HK-2 (cell line): Measurements from ENCODE around the gene BRWD1.
A peak's percentile ranks its signal among the peaks of the same experiment; 100 is the strongest.

ENCODE experiments used
- DNase-seq: peaks from one replicate; pipeline ENCODE4 v3.0.0-alpha.2; 2018; ENCODE audit not compliant: unreplicated experiment

The BRWD1 gene

DNA sequence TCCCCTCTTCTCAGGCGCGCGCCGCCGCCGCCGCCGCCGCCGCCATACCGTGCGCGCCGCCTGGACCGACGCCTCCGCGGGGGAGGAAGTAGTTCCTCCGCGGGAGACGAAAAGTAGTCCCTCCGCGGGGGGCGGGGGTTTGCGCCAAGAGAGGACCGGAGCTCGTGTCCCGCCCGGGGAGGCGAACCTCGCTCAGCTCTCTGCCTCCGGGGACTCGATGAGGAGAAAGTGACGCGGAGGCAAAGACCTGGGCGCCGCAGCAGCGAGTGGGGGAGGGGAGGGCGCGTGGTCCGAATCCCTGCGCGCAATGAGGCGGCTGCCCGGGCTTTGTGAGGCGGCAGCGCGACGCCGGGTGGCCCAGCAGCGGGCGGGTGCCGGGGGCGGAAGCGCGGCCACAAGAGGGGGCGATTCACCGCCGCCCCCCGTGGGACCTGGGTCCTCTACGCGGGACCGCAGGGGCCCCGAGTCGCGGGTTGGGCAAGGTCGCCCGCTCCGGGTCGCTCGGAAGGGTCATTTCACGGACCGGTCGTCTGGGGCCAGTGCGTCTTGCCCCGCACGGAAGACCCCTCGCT is at the start of gene BRWD1:
Gene BRWD1 (minus strand): TSS at position 62 of the 572 bp plus-strand sequence. CDS start 141 bp downstream, outside the sequence.
- peak; percentile 75 for DNase-seq

DNA sequence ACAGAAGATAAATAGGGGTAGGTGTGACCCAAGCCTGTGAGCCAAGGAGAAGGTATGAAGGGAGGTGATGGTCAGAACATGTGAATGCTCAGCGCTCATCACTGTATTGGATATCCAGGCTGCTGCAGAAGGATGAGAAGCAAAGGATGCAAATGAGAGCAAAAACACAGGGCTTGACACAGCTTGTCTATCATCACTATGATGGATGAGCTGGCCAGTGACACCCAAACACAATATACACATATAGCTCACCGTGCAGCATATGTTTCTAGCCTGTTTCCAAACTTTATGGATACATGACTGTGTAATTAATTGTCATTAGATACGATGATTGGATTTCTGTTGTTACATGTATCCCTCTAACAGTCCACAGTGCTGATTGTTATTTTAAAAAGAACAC is 49.3 kb upstream of the BRWD1 start:
- DNase-seq, result no peak

DNA sequence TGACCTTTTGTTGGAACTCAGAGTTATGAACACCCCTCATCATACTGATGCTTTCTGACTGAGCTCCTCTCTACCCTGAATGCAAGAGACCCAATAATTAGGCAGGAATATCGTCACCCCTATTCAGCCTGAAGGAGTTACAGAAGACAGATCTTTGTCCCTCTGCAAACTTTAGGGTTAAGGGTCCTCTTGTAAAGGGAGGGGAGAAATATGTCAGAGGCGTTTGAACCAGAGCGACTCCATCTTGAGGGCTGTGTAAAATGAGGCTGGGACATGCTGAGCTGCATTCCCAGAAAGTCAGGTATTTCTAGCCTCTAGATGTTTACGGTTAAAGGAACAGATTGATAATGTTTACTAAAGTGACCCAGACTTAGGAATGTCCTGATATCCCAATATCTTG is 46.0 kb upstream of the BRWD1 start:
- no peak for DNase-seq

DNA sequence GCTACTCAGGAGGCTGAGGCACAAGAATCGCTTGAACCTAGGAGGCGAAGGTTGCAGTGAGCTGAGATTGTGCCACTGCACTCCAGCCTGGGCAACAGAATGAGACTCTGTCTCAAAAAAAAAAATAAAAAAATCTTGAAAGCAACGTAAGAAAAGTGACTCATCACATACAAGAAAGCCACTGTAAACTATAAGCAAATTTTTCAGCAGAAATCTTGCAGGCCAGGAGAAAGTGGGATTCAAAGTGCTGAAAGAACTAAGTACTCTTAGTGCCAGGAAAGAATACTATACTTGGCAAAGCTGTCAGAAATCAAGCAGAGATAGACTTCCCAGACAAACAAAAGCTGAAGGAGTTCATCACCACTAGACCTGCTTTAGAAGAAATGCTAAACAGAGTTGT is 39.9 kb upstream of the BRWD1 start:
- DNase-seq, result no peak

DNA sequence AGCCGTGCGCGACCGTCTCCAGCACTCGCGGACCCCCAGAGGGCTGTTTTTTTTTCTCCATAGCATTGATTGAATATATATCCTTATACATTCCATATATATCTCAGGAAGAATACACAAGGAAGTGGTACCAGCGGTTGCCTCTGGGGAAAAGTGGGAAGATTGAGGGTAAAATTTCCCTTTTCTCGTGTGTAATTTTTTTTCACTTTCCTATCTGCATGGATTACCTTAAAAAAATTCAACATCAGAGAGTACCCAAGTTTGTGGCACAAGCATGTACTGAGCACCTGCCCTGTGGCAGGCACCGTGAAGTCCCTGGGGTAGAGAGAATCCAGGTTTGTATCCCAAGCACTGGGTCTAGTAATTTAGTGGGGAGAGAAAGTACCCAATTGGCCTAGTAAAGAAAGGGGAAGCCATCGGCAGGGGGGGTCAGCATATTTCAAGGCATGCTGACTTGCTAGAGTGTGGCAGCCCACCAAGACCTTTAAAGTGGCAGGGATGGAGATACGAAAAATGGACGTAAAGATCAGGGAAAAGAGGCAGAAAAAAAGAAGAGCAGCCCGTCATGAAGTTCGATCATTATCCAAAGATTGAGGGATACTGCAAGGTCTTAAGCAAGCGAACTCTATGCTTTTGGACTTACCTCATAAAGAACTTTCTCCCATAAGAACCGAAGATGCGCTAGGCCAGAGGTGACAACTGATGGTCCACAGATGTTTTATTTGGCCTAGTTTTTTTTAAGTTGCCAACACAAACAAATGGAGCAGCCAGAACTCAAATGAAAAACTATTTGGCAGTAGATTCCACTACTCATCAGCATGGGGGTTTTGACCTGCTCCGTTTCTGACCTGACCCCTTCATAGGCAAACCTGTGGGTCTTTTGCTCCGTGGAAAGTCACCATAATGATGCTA is 36.9 kb upstream of the BRWD1 start:
- no peak for DNase-seq

DNA sequence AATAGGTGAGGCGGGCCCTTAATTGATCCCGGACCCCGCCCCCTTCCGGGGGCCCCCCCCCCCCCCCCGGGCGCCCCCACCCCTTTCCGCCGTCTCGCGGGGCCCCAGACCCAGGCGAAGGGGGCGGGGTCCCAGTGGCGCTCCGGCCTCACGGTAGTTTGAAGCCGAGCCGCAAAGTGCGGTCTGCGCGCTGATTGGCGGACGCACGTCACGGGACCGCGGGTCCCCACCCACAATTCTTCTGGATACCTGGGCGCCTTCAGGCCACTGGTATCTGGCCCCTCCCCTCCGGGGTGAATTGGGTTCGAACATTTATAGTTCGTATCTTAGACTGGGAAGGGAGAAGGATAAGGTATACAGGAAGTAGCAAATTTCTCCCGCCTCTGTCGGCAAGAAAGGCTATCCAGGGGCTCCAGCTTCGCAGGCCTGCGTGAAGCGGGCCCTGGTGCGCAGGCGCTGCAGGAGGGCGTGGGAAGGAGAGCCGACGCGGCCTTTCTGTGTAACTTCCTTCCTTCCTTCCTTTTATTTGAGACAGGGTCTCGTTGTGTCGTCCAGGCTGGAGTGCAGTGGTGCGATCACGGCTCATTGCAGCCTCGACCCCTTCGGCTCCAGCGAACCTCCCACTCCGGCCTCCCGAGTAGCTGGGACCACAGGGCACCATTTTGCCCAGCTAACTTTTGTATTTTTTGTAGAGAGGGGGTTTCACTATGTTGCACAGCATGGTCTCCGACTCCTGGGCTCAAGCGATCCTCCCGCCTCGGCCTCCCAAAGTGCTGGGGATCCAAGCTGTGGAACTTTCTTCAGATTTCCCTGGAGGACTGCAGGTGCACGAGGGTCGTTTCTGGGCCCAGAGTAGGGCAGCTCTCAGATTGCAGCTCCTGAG is 36.0 kb upstream of the BRWD1 start:
- peak; percentile 94 for DNase-seq

DNA sequence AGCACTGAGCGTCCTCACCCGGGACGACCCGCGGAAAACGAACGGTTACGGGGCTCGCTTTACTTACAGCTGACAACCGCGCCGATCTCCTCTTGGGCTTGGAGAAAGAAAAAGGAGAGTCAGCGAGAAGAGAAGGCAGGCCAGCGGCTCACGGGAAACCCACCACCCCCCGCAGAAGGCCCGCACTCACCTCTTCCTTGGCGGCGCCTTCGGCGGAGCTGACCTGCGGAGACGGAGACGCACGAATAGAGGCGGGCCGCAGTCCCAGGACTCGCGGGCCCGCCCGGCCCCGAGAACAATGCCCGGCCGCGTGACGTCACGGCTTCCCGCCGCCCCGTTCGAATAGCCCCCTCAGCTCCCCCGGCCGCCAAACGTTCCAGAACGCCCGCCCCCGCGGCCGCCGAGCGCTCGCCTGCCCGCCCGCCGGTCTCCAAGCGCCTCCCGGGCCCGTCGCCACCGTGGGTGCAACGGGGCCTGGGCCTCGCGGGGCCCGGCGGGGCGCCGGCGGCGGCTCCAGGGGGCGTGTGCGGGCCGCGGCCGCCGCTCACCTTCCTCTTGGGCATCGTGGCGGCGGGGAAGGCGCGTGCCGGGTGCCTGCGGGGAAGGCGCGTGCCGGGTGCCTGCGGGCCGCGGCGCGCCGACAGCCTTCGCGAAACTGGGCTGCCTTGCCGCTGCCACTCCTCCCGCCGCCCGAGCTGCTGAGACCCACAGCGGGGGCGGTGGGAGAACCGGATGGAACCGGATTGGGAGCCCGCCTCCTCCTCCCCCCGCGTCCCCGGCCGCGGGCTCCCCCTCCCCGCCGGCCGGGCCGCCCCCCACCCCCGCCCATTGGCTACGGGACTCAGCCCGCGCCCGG is 35.2 kb upstream of the BRWD1 start, which contains the start of gene HMGN1:
Gene HMGN1 (minus strand): TSS at position 734 of the 856 bp plus-strand sequence. CDS start 171 bp downstream, at position 563.
- DNase-seq, result peak; percentile 65

DNA sequence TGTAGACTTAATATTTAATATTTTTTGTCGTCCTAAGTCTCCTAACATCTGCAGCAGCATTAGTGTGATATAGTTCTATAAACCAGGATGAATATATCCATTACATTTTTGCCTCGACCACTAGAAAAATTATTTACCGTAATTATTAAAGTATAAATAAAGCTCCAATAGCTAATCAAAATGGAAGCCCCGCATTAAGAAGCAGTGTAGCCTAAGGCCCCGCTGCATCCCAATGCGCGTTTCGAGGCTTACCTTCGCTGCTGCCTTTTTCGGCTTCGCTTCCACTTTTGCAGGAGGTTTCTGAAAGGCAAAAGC is 34.6 kb upstream of the BRWD1 start:
- no peak for DNase-seq

DNA sequence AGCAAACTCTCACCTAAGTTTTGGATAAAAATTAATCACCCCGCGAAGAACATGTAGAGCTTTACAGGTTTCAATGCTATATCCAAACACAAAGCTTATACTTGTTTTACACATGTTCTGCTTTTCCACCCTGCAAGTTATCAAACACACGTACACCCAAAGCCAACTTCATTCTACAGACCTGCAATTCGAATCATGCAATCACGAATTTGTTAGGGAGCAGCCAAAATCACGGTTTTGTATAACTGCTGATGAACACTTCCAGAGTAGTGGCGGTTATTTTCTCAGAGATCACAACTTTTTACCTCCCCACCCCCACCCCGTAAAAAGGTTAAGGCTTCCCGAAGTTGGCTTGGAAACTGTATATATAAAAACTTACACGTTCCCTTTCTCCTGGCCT is 34.1 kb upstream of the BRWD1 start:
- DNase-seq, result no peak

DNA sequence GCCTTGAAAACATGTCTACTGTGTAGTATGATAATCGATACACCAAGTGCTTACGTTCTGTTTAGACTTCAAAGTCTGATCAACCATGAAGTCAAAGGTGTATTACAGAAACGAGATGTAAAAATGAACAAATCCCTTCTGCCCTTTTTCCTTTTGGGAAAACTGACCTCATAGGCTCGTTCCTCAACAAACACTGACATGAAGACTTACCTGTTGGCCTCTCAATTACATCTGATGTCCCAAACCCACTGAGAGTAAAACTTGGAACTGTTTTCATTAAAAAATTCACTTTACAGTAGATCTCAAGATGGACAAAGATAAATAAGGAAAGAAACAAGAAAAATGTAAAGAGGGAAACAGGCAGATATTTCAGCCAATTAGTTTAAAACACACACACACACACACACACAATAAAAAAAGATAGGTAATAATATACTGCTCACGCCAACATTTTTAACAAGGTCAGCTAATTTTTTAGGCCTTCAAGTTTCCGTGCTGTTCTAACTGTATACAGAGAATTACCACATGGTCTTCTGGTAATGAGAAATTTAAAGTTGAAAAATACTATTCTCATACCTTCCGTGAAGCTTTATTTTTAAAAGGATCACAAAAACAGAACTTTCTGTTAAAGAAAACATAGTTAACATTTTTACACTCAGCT is 33.4 kb upstream of the BRWD1 start:
- DNase-seq, result no peak

DNA sequence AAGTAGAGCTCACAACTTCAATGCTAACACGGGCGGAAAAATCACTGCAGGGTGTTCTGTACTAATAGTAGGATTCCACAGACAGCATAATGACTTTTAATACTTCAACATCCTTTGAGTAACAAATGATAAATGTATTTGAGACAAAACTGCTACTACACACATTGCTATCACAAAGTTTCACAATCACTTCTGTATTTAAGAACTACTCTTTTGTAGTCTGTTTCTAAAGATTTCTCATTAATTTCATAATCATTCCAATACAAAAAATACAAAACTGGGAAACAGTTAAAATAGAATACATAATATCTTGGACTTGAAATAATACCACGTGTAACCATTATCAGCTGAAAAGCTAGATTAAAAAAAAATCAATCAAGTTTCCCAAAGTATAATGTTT is 32.8 kb upstream of the BRWD1 start:
- no peak for DNase-seq

DNA sequence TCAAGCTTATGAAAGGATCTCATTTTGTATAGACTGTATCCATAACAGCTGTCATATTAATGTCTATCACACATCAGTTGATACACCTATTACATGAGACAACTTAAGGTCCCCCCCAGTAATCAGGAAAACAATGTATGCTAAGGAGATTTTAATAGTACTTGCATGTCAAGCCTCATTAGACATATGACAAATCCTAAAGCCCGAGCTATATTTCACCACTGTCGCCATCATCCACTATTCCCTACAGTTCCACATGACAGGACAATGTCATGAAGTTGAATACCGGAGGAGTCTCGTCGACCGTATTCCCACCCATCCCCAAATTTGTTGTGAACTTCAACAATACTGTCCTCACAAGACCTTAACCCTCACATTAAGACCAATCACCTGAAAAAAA is 32.0 kb upstream of the BRWD1 start:
- DNase-seq, result no peak

DNA sequence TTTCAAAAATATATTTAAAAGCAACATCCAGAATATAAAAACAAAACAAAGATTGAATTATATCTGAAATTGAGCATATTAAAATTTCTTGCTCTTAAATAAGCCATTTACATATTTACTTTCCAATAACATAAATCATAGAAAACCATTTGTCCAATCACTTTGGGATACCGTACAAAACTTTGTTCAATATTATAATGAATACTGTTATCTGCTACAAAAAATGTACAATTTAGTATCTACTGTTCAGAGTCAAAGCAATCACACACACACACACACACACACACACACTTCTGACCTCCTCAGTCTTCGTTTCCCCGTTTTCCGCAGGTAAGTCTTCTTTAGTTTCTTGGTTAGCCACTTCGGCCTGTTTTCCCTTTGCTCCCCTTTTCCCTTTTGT is 31.4 kb upstream of the BRWD1 start:
- no peak for DNase-seq

DNA sequence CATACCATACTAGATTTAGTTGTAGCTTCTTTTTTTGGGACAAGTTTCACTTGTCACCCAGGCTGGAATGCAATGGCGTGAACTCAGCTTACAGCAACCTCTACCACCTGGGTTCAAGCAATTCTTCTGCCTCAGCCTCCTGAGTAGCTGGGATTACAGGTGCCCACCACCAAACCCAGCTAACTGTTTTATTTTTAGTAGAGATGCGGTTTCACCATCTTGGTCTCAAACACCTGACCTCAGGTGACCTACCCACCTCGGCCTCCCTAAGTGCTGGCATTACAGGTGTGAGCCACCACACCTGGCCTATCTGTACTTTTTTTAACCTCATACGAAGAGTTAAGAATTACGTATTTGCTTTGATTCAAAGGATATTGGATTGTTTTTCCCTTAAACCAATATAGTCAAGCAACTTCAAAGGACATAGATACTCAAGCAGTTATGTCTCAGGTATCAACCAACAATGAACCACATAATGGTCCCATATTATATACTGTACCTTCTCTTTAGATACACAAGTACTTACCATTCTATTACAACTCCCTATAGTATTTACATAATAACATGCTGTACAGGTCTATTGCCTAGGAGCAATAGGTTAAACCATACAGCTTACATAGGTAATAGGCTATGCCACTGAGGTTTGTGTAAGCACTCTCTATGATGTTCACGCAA is 28.0 kb upstream of the BRWD1 start:
- no peak for DNase-seq

DNA sequence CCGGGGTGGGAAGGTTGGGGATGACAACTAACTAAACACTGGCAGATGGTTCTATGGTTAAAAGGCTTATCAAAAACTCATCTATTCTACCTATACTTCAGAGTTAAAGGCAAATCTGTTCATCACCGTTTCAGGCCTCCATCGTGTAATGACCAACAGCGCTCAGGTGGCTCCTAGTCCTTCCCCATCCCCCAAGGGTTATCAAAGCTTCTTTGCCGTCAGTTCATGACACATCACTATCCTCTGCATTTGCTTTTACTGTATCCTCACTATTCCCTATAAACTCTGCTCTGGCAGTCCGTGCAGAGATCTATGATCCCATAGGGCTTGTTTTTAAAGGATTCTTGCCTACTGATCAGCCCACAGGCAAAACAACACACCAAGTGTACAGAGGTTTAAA is 27.3 kb upstream of the BRWD1 start:
- no peak for DNase-seq

DNA sequence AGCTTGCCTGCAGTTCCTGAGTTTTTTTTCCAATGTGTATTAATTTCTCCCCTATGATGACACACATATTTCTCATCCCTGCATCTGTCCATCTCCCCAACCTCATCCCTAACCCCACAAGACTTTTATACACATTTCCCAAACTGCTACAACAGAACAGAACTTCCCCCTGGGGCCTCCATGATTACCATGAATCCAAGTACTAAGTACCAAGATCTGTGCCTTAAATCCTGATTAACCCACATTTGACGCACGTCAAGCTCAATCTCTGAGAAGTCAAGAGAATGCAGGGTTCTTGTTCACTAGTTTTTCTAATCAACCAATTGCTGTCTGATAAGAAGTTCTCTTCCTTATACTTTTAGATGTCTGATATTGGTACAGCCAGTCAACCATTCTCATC is 25.8 kb upstream of the BRWD1 start:
- DNase-seq, result no peak

DNA sequence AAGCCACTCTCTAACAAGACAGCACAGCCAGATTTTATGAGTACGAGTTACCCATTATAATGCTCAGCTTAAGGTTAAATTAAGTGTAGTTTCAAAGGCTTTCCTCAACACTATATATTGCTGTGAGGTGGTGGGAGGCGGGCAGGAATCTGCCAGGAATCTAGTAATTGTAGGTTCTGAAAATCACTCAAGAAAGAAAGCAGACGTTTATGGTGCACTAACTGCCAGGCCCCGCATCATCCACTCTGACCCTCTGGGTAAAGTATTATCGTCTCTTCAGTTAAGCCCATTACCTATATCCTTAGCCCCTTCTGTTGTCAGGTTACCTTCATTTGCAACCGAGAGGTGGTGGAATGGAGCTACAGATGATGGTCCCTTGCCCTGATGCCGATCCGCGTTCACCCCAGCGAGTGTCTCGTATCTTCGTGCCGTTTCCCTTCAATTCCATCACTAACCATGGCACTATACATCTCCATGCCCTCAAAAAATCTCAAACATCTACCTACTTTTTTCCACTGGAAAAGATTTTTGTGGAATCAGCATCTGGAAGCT is 23.1 kb upstream of the BRWD1 start:
- DNase-seq, result no peak

DNA sequence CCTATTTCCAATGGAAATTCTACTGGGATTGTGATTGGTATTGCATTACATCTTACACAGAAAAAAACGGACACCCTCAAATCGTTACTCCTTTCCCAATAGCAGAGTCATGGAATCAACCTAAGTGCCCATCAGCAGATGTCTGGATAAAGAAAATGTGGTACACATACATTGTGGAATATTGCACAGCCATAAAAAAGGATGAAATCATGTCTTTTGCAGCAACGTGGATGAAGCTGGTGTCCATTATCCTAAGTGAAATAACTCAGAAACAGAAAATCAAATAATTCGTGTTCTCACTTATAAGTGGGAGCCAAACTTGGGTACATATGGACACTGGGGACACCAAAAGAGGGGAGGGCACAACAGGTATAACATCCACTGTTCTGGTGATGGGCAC is 21.2 kb upstream of the BRWD1 start:
- no peak for DNase-seq

DNA sequence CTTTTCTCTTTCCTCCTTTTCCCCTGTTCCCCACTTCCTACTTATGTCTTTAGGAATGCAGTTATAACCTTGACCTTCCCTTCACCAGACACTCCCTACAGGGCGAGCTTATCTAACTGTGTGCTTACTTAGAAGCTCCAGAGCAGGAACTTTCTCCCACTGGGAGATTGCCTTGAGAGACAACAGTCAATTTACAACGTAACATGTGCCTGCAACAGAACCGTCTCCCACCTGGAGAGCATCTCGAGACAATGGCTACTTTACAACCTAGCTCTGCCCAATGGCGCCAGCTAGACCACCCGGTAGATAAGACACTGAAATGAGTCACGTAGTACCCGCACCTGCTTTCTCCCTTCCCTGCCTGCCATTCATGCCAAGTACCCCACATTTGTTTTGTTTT is 18.7 kb upstream of the BRWD1 start:
- DNase-seq, result no peak

DNA sequence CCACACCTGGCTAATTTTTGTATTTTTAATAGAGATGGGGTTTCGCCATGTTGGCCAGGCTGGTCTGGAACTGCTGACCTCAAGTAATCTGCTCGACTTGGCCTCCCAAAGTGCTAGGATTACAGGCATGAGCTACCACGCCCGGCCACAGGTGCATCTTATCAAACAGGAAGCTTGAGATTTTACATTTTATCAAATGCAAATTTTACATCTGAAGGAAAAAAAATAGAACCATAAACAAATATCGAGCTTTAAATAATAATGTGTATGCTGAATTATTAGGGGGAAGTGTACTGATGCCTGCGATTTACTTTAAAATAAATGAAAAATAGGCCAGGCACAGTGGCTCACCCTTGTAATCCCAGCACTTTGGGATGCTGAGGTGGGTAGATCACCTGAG is 16.6 kb upstream of the BRWD1 start:
- no peak for DNase-seq
